Muscle layer of duodenum (tissue), 2 donors: ENCODE measurements around the gene SPN.
A peak's percentile ranks its signal among the peaks of the same experiment; 100 is the strongest.
"Not testable (repeated sequence)": the region's sequence is repeated elsewhere in the genome, so short reads cannot be mapped to it uniquely, and the experiment has no call there.

Experiments
- H3K27ac ChIP-seq: one replicate; pipeline ENCODE4 v1.7.0; 2013; ENCODE audit warnings: mild to moderate bottlenecking, low read length
- H3K27me3 ChIP-seq: one replicate; pipeline ENCODE4 v1.7.0; 2013; ENCODE audit warnings: low read depth, mild to moderate bottlenecking, control low read depth, low read length
- H3K36me3 ChIP-seq, 2 donors: one replicate each; pipeline ENCODE4 v1.7.0; 2013; ENCODE audit warnings: low read length in 2 of 2, control low read depth in 1 of 2, mild to moderate bottlenecking in 1 of 2; ENCODE audit not compliant: insufficient read depth in 2 of 2, control insufficient read depth in 1 of 2
- H3K4me1 ChIP-seq, 2 donors: one replicate each; pipeline ENCODE4 v1.7.0; 2013; ENCODE audit warnings: low read length in 2 of 2, mild to moderate bottlenecking in 2 of 2, control low read depth in 1 of 2, moderate library complexity in 1 of 2; ENCODE audit not compliant: insufficient read depth in 2 of 2, control insufficient read depth in 1 of 2
- H3K4me3 ChIP-seq, 2 donors: one replicate each; pipeline ENCODE4 v1.7.0; 2013; ENCODE audit warnings: low read length in 2 of 2, low read depth in 1 of 2, mild to moderate bottlenecking in 1 of 2
- H3K9me3 ChIP-seq, 2 donors: one replicate each; pipeline ENCODE4 v1.7.0; 2013; ENCODE audit warnings: low read length in 2 of 2, control low read depth in 1 of 2, mild to moderate bottlenecking in 1 of 2; ENCODE audit not compliant: control insufficient read depth in 1 of 2
- donor health status: healthy.

SPN gene

DNA sequence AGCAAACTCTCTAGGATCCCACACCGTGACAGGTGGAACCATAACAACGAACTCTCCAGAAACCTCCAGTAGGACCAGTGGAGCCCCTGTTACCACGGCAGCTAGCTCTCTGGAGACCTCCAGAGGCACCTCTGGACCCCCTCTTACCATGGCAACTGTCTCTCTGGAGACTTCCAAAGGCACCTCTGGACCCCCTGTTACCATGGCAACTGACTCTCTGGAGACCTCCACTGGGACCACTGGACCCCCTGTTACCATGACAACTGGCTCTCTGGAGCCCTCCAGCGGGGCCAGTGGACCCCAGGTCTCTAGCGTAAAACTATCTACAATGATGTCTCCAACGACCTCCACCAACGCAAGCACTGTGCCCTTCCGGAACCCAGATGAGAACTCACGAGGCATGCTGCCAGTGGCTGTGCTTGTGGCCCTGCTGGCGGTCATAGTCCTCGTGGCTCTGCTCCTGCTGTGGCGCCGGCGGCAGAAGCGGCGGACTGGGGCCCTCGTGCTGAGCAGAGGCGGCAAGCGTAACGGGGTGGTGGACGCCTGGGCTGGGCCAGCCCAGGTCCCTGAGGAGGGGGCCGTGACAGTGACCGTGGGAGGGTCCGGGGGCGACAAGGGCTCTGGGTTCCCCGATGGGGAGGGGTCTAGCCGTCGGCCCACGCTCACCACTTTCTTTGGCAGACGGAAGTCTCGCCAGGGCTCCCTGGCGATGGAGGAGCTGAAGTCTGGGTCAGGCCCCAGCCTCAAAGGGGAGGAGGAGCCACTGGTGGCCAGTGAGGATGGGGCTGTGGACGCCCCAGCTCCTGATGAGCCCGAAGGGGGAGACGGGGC, 1.3 kb downstream of the SPN start:
- H3K4me1 ChIP-seq, result peaks cover 5 to 11% of the 10 kb centered on the region in 2 donors
- H3K27ac ChIP-seq, result no peak overlapping the region
- no peaks in the 10 kb centered on the region for H3K36me3 ChIP-seq
- no peaks in the 10 kb centered on the region for H3K27me3 ChIP-seq
- peak overlapping the region in 1 of 2 donors; percentile 11 for H3K4me3 ChIP-seq
- H3K9me3 ChIP-seq, result no peaks in the 10 kb centered on the region

DNA sequence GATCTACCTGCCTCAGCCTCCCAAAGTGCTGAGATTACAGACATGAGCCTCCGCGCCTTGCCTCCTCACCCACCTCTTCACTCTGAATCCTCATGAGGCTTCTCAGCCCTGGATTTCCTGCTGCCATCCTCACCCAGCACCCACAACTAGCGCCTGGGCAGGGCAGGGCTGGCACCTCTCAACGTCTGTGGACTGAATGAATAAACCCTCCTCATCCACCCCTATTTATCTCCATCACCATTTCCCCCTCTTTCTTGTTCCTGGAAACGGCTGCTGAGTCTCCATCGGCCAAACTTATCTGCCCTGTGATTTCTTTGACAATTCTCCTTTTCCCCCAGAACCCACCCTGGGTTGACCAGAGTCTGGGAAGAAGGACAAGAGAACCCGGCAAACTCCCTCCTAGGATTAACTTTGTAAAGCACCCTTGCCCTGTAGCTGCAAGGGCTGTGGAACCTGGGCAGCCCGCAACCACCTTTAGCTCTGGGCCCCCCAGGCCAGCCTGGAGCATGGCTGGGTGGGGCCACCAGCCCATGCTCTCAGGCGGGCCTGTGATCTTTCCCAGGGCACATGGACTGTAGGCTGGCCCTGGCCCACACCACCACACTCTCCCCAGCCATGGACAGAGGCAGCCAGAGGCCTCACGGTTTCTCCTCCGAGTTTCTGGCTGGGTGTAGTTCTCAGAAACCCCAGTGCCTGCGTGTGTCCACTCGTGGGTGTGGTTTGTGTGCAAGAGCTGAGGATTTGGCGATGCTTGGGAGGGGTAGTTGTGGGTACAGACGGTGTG, 2.4 kb downstream of the SPN start:
- Histone ChIP-seq H3K36me3 (no peaks in the 10 kb centered on the region), H3K9me3 (no peaks in the 10 kb centered on the region), H3K27ac (no peak overlapping the region), H3K4me1 (peaks cover 5 to 11% of the 10 kb centered on the region in 2 donors), H3K4me3 (peak overlapping the region; percentile 39 to 42), H3K27me3 (no peaks in the 10 kb centered on the region)

DNA sequence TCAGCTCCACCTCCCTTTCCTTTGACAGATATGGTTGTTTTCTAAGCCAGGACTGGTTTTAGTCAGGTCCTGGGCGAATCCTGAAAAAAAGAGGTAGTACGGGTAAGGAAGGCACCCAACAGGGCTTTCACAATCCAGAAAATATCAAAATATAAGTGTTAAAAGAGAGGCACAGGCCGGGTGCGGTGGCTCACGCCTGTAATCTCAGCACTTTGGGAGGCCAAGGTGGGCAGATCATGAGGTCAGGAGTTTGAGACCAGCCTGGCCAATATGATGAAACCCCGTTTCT, 4.2 kb downstream of the SPN start:
- peaks cover 5 to 11% of the 10 kb centered on the region in 2 donors for H3K4me1 ChIP-seq
- not testable (repeated sequence) for H3K4me3 ChIP-seq, H3K27ac ChIP-seq, H3K9me3 ChIP-seq, H3K36me3 ChIP-seq, H3K27me3 ChIP-seq

DNA sequence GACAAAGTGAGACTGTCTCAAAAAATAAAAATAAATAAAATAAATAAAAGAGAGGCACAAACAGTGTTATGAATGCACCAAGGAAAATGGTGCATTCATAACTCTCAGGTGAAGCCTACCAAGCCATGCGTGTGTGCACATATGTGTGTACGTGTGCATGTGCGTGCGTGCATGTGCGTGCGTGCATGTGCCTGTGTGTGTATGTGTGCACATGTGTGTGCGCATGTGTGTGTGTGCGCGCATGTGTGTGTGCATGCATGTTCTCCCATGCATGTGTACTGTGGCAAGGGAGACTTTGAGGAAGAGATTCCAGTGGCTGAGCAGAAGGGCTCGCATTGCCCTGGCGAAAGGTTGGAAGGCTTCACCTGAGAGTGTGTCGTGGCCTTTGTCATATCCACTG, 4.7 kb downstream of the SPN start:
- H3K9me3 ChIP-seq, result no peaks in the 10 kb centered on the region
- H3K27me3 ChIP-seq, result no peaks in the 10 kb centered on the region
- peaks cover 5 to 11% of the 10 kb centered on the region in 2 donors for H3K4me1 ChIP-seq
- no peak overlapping the region for H3K27ac ChIP-seq
- H3K36me3 ChIP-seq, result no peaks in the 10 kb centered on the region
- H3K4me3 ChIP-seq, result no peak overlapping the region

DNA sequence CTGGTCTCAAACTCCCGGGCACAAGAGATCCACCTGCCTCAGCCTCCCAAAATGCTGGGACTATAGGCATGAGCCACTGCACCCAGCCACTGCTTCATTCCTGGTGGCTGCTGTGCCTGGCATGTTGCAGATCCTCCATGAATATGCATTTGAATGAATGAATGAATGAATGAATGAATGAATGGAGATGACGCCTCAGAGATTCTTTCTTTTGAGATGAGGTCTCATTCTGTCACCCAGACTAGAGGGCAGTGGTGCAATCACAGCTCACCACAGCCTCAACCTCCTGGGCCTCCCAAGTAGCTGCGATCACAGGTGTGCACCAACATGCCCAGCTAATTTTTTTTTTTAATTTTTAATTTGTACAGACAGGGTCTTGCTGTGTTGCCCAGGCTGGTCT, 5.2 kb downstream of the SPN start:
- Histone ChIP-seq H3K27me3 (no peaks in the 10 kb centered on the region), H3K27ac (no peak overlapping the region), H3K36me3 (no peaks in the 10 kb centered on the region), H3K4me3 (no peak overlapping the region), H3K9me3 (no peaks in the 10 kb centered on the region), H3K4me1 (peaks cover 5 to 11% of the 10 kb centered on the region in 2 donors)

DNA sequence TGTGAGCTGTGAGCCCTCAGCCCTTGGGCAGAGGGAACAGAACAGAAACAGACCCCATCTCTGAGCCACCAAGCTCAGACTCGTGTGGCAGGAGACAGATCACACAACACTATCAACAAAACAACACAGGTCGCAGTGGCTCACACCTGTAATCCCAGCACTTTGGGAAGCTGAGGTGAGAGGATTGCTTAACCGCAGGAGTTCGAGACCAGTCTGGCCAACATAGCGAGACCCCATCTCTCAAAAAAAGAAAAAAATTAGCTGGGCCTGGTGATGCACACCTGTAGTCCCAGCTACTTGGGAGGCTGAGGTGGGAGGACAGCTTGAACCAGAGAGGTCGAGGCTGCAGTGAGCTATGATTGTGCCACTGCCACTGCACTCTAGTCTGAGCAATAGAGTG, 10.5 kb downstream of the SPN start:
- Histone ChIP-seq H3K36me3 (no peaks in the 10 kb centered on the region), H3K4me3 (no peak overlapping the region), H3K27ac (no peak overlapping the region), H3K27me3 (no peaks in the 10 kb centered on the region), H3K9me3 (no peaks in the 10 kb centered on the region), H3K4me1 (peaks cover 0 to 8% of the 10 kb centered on the region in 2 donors)

DNA sequence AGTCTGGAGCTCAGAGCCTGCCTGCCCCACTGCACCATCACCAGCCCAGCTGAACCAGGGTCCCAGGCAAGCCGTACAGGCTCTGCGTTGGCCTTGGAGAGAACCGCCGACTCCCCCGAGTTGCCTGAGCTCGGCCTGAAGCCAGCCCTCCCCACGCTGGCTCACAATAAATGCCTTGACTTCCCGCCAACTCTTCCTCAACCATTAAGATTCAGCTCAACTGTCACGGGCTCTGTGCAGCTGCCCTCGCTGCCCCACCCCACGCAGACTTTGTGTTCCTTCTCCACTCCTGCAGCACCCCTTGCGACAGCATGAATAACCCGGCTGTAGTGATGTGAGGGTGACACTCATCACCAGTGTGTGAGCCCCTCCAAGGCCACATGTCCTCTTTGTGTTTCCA, 11.1 kb downstream of the SPN start:
- Histone ChIP-seq H3K4me1 (peaks cover 0 to 11% of the 10 kb centered on the region in 2 donors), H3K9me3 (no peaks in the 10 kb centered on the region), H3K4me3 (no peak overlapping the region), H3K36me3 (no peaks in the 10 kb centered on the region), H3K27ac (no peak overlapping the region), H3K27me3 (no peaks in the 10 kb centered on the region)

DNA sequence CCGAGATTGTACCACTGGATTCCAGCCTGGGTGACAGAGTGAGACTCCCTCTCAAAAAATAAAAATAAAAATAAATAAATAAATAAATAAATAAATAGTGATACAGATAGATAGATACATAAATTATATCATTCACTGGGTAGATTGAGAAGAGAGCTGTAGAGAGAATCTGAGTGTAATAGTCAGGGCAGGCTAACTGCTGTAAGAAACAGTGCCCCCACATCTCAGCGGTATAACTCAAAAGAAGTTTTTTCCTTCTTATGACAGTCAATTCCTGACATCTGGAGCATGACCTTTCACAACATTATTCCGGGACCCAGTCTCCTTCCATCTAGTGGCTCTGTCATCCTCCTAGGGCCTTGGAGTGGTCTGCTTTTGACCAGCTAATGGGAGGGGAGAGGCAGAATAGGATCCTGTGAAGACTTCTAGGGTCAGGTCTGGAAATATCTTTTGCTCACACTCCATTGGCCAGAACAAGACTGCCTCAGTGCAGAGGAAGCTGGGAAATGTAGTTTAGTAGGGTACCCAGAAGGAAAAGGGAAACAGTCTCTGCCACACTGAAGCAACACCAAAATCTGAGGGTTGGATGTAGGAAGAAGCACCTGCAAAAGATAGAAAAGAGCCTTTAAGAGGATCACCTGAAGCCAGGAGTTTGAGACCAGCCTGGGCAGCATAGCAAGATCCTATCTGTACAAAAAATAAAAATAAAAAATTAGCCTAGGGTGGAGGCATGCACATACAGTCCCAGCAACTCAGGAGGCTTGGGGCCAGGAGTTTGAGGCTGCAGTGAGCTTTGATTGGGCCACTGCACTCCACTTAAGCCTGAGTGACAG, 13.0 kb downstream of the SPN start:
- no peaks in the 10 kb centered on the region for H3K27me3 ChIP-seq
- H3K36me3 ChIP-seq, result no peaks in the 10 kb centered on the region
- H3K4me3 ChIP-seq, result no peak overlapping the region
- H3K27ac ChIP-seq, result no peak overlapping the region
- peaks cover 0 to 15% of the 10 kb centered on the region in 2 donors for H3K4me1 ChIP-seq
- H3K9me3 ChIP-seq, result no peaks in the 10 kb centered on the region

DNA sequence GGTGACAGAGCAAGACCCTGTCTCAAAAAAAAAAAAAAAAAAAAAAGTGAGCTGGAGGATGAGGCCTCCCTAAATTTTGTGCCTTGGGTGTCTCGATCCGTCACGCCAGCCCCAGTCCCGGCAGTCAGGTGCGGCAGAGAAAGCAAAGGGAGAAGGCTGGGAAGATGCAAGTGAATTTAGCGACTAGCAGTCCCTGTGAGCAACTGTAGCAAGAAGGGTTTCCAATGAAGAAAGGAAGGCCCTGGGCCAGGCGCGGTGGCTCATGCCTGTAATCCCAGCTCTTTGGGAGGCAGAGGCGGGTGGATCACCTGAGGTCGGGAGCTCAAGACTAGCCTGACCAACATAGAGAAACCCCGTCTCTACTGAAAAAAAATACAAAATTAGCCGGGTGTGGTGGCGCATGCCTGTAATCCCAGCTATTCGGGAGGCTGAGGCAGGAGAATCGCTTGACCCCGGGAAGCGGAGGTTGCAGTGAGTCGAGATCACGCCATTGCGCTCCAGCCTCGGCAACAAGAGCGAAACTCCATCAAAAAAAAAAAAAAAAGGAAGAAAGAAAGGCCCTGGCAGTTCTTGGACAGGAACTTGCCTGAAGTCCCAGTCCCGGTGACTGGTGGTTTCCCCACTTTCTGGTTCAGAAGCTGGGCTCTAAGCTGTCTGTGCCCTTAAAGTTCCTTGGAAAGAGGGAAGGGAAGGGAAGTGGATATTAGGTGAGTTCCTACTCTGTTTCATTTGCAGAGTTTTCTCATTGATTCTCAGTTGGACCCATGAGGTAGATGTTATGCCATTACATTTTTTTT, 14.1 kb downstream of the SPN start:
- H3K36me3 ChIP-seq, result no peaks in the 10 kb centered on the region
- no peaks in the 10 kb centered on the region for H3K9me3 ChIP-seq
- H3K27me3 ChIP-seq, result no peaks in the 10 kb centered on the region
- no peak overlapping the region for H3K27ac ChIP-seq
- peaks cover 0 to 15% of the 10 kb centered on the region in 2 donors for H3K4me1 ChIP-seq
- no peak overlapping the region for H3K4me3 ChIP-seq

DNA sequence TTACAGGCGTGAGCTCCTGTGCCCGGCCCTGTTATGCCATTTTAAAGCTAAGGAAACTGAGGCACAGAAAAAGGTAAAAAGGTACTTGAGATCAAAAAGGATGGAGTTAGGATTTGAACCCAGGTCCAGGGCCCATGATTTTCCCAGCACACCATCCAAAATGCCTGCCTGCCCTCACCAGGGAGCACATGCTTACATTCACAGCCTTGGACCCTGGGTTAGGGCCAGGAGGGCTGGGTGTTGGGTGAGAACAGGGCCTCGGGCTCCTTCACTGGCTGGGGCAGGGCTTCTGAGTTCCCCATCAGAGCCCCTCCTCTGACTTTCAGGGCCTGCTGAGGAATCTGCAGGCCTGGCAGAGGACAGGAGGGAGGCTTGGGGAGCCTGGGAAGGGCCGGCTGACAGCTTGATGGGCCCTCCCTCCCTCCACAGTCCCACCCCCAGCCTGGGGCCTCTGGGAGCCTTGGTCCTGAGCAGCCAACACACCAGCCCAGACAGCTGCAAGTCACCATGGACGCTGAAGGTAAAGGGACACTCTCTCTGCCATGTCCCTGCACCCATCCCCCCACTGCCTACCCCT, 15.7 kb downstream of the SPN start, which contains the start of gene QPRT:
TSS of gene QPRT (plus strand) at position 490 of the 577 bp plus-strand sequence. CDS start at position 508, 18 bp downstream.
- Histone ChIP-seq H3K27me3 (no peaks in the 10 kb centered on the region), H3K4me3 (peak within 1 kb of the TSS; percentile 61 to 62), H3K36me3 (no peaks in the 10 kb centered on the region), H3K27ac (peak within 1 kb of the TSS; percentile 40), H3K9me3 (no peaks in the 10 kb centered on the region), H3K4me1 (peaks cover 0 to 15% of the 10 kb centered on the region in 2 donors)
